GM12873 (cell line): Measurements from ENCODE around the gene MANEAL.

Source experiments
- CTCF ChIP-seq: IDR thresholded peaks from 2 replicates; pipeline ENCODE4 v1.5.1; 2012; ENCODE audit warnings: low read depth, mild to moderate bottlenecking, moderate library complexity, low read length, control low read depth; ENCODE audit not compliant: insufficient read depth; ENCODE audit errors: missing control alignments

The MANEAL gene

GRCh38 chr1:37793773-37794371, at the start of gene MANEAL:
TSS of gene MANEAL (plus strand) at chr1:37793847. CDS start at chr1:37794183, 336 bp downstream.
- TF ChIP-seq CTCF = no peak

- TF ChIP-seq CTCF = no peak
Measured at GRCh38 chr1:37746806-37747205, 46.8 kb upstream of the MANEAL start.

GRCh38 chr1:37748565-37748964, 45.1 kb upstream of the MANEAL start:
- TF ChIP-seq CTCF = no peak

GRCh38 chr1:37752213-37752582, 41.4 kb upstream of the MANEAL start:
- TF ChIP-seq CTCF = no peak

GRCh38 chr1:37752583-37753471, 40.8 kb upstream of the MANEAL start:
- TF ChIP-seq CTCF = no peak

- TF ChIP-seq CTCF = no peak
Measured at GRCh38 chr1:37753473-37754321, 40.0 kb upstream of the MANEAL start.

- no peak for TF ChIP-seq CTCF
Measured at GRCh38 chr1:37755290-37755689, 38.4 kb upstream of the MANEAL start.
